KMS-11 (cell line): Measurements from ENCODE around the gene SLC25A20.

Experiments
- H2AFZ ChIP-seq: fragments of 200-600 bp; sonication (generic); 2 replicates; pipeline ENCODE4 v1.6.1; 2016; ENCODE audit warnings: antibody characterized with exemption, mixed run types, low read depth
- H3K27ac ChIP-seq: fragments of 200-600 bp; sonication (generic); 2 replicates; pipeline ENCODE4 v1.6.1; 2016; ENCODE audit warnings: mild to moderate bottlenecking, mixed run types
- H3K27me3 ChIP-seq: fragments of 200-600 bp; sonication (generic); 2 replicates; pipeline ENCODE4 v1.6.1; 2017; ENCODE audit warnings: mild to moderate bottlenecking, low read depth, mixed run types, moderate library complexity; ENCODE audit not compliant: insufficient read depth
- H3K36me3 ChIP-seq: fragments of 200-600 bp; sonication (generic); 2 replicates; pipeline ENCODE4 v1.6.1; 2017; ENCODE audit warnings: mild to moderate bottlenecking, mixed run types; ENCODE audit not compliant: insufficient read depth
- H3K4me1 ChIP-seq: fragments of 200-600 bp; sonication (generic); 2 replicates; pipeline ENCODE4 v1.6.1; 2016; ENCODE audit warnings: mild to moderate bottlenecking, low read depth, mixed run types; ENCODE audit not compliant: poor library complexity, severe bottlenecking
- H3K4me2 ChIP-seq: fragments of 200-600 bp; sonication (generic); 2 replicates; pipeline ENCODE4 v1.7.0; 2016; ENCODE audit warnings: mild to moderate bottlenecking, mixed run types
- H3K4me3 ChIP-seq: fragments of 200-600 bp; sonication (generic); IDR thresholded peaks from 2 replicates; pipeline ENCODE4 v1.6.1; 2017; ENCODE audit warnings: low read depth, low read length, mixed read lengths; ENCODE audit not compliant: insufficient read depth
- H3K79me2 ChIP-seq: fragments of 200-600 bp; sonication (generic); 2 replicates; pipeline ENCODE4 v1.6.1; 2016; ENCODE audit warnings: low read depth, mixed run types; ENCODE audit not compliant: insufficient read depth
- H3K9ac ChIP-seq: fragments of 200-600 bp; sonication (generic); 2 replicates; pipeline ENCODE4 v1.6.1; 2016; ENCODE audit warnings: mild to moderate bottlenecking, mixed run types
- H4K20me1 ChIP-seq: fragments of 200-600 bp; sonication (generic); 2 replicates; pipeline ENCODE4 v1.6.1; 2016; ENCODE audit warnings: mild to moderate bottlenecking, mixed run types; ENCODE audit not compliant: insufficient read depth
- CTCF ChIP-seq: fragments of 200-600 bp; sonication (generic); conservative IDR thresholded peaks from 2 replicates; pipeline ENCODE4 v1.6.1; 2017; ENCODE audit warnings: low read depth, mild to moderate bottlenecking, antibody characterized with exemption, low read length, moderate library complexity, mixed read lengths

Gene SLC25A20

GRCh38 chr3:48898383-48899234 lies at the start of gene SLC25A20:
Gene SLC25A20, minus strand, starts transcription at chr3:48898882. Its CDS starts 88 bp downstream, at chr3:48898794.
- peak within 1 kb of the TSS; percentile 63 for H2AFZ ChIP-seq
- TF ChIP-seq CTCF, result no peak
- no peaks in the 10 kb centered on the region for H3K36me3 ChIP-seq
- H3K4me3 ChIP-seq, result no peak within 1 kb of the TSS
- peaks cover 34% of the 10 kb centered on the region for H3K4me1 ChIP-seq
- H3K4me2 ChIP-seq, result peak within 1 kb of the TSS; percentile 50
- no peaks in the 10 kb centered on the region for H4K20me1 ChIP-seq
- H3K27ac ChIP-seq, result peak within 1 kb of the TSS; percentile 49
- H3K9ac ChIP-seq, result peak within 1 kb of the TSS; percentile 17; the same call in 1 of the 2 replicates
- peaks cover 9% of the 10 kb centered on the region for H3K79me2 ChIP-seq
- no peaks in the 10 kb centered on the region for H3K27me3 ChIP-seq

DNA sequence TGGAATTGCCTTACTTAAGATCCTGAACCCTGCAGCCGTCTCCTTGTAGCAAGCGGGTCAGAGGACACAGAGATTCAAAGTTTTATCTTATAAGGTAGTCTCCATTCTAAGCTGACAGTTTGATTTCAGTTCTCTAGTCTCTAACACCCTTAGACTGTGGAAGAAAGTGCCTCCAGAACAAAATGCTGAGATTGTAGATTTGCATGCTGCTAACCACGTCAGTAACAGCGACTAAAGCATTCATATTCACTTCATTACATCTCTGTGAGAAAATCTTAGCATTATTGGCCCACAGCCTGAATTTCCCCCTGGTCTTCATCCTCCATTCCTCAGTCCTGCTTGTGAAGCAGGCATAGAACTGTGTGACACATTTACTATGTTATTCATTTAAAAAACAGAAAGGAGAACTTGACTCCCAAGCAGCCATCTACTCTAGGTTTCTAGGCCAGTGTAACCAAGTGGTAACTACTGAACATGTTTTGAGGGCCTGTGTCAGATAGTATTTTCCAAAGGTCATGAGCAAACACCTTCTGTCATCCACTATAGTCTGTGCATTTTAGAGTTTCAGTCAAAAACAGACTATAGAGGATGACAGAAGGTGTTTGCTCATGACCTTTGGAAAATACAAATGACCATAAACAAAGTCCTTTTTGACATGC lies 47.3 kb upstream of the SLC25A20 start:
- peaks cover 9% of the 10 kb centered on the region; the same call in 1 of the 2 replicates for H3K79me2 ChIP-seq
- TF ChIP-seq CTCF, result no peak
- no peak overlapping the region for H2AFZ ChIP-seq
- H3K36me3 ChIP-seq, result no peaks in the 10 kb centered on the region
- H3K27ac ChIP-seq, result peak overlapping the region; percentile 73
- peak overlapping the region; percentile 17; the same call in 1 of the 2 replicates for H3K9ac ChIP-seq
- no peak overlapping the region for H3K4me3 ChIP-seq
- H4K20me1 ChIP-seq, result no peaks in the 10 kb centered on the region
- H3K4me2 ChIP-seq, result peak overlapping the region; percentile 49
- peaks cover 44% of the 10 kb centered on the region for H3K4me1 ChIP-seq
- H3K27me3 ChIP-seq, result no peaks in the 10 kb centered on the region

GRCh38 chr3:48945432-48945831 lies 46.8 kb upstream of the SLC25A20 start:
- H3K4me1 ChIP-seq, result peaks cover 44% of the 10 kb centered on the region
- H3K27ac ChIP-seq, result peak overlapping the region; percentile 73
- H3K9ac ChIP-seq, result peak overlapping the region; percentile 17; the same call in 1 of the 2 replicates
- H3K36me3 ChIP-seq, result no peaks in the 10 kb centered on the region
- no peak overlapping the region for H2AFZ ChIP-seq
- no peak for TF ChIP-seq CTCF
- H4K20me1 ChIP-seq, result no peaks in the 10 kb centered on the region
- no peak overlapping the region for H3K4me3 ChIP-seq
- H3K27me3 ChIP-seq, result no peaks in the 10 kb centered on the region
- H3K79me2 ChIP-seq, result peaks cover 7% of the 10 kb centered on the region; the same call in 1 of the 2 replicates
- peak overlapping the region; percentile 49 for H3K4me2 ChIP-seq

DNA sequence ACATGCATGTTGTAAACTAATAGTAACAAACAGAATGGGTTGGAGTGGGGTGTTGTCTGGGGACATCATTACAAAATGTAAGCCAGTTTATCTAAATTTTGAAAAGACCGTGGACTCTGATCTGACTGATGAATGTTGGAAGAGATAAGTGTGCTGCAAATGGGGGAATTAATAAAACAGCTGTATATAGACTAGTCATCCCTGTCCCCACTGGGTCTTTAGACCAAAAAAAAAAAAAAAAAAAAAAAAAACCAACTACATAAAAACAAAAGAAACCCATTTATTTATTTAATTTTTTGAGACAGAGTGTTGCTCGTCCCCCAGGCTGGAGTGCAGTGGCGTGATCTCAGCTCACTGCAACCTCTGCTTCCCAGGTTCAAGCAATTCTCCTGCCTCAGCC lies 40.0 kb upstream of the SLC25A20 start:
- no peak for TF ChIP-seq CTCF
- Histone ChIP-seq H3K27me3 (no peaks in the 10 kb centered on the region), H3K9ac (no peak overlapping the region), H3K4me2 (no peak overlapping the region), H3K79me2 (peaks cover 24% of the 10 kb centered on the region; the same call in 1 of the 2 replicates), H3K4me1 (peaks cover 21% of the 10 kb centered on the region), H4K20me1 (no peaks in the 10 kb centered on the region), H3K4me3 (no peak overlapping the region), H3K36me3 (no peaks in the 10 kb centered on the region), H2AFZ (no peak overlapping the region), H3K27ac (no peak overlapping the region)
